Activated CD4-positive, alpha-beta T cell treated with anti-CD3 and anti-CD28 coated beads for 1 hour (primary cell): Measurements from ENCODE around the gene SRGAP1.
"Not testable (repeated sequence)": the region's sequence is repeated elsewhere in the genome, so short reads cannot be mapped to it uniquely, and the experiment has no call there.

Experiments used
- DNase-seq: peaks from one replicate; pipeline ENCODE4 v3.0.0-alpha.2; 2020

Gene SRGAP1

GRCh38 chr12:63874897-63875480 lies 30.5 kb downstream of the SRGAP1 start:
- DNase-seq, result no peak

- DNase-seq, result no peak
Measured at GRCh38 chr12:63875703-63876102, 31.2 kb downstream of the SRGAP1 start.

GRCh38 chr12:63876980-63877379 lies 32.5 kb downstream of the SRGAP1 start:
- DNase-seq, result no peak

- DNase-seq, result no peak
Measured at GRCh38 chr12:63877693-63878092, 33.2 kb downstream of the SRGAP1 start.

GRCh38 chr12:63880235-63880634 lies 35.7 kb downstream of the SRGAP1 start:
- not testable (repeated sequence) for DNase-seq

DNA sequence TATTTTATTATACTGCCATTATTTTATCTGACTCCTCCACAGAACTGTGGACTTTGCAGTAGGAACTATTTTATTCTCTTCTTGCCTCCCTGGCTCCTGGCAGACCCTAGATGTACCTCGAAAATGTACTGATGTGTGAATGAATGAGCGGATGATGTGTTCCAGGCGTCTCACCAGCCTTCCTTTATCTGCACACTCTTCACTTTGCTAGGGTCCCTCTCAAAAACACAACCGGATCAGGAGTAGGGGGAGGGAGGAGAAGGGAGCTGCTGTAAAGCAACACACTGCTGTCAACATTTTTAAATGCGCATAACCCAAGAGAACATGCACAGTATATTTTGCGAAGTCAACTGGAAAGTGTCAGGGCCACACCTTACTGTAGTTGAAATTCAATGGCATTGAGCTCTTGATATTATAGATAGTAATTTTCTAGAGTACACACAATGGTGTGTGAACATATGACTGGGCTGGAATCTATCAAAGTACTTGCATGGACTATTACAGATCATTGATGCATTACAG lies 36.3 kb downstream of the SRGAP1 start:
- no peak for DNase-seq

GRCh38 chr12:63882844-63883243 lies 38.3 kb downstream of the SRGAP1 start:
- no peak for DNase-seq

- no peak for DNase-seq
Measured at GRCh38 chr12:63885401-63885800, 40.9 kb downstream of the SRGAP1 start.

DNA sequence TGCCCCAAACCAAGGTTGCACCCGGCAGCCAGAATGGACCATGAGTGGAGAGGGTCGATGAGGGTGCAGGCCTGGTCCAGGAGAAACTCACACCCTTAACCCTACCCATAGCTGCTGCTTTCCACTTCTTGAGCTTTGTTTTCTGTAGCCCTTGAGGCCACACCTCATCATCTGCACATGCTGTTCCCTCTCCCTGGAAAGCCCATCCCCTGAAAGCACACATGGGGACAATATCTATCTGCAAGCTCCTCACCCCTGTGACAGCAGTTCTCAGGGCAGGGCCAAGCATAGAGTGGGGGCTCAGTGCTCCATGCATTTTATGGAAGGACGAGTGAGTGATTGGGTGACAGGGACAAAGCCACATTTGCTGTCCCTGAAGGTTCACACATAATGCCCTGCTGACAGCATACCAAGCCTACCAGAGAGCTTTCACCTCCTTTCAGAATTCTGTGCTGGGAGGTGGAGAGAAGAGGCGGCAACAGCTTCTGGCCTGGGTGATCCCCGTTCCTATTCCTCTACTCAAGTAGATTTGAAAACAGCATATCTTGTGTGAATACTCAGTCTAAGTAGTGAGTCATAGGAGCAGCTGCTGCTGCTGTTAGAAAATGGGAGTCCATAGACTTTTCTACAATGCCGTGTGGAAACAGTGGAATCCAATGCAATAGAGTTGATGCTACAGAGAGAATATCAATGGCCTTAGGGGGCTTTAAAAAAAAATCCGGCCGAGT lies 44.6 kb downstream of the SRGAP1 start:
- DNase-seq, result no peak

- DNase-seq, result no peak
Measured at GRCh38 chr12:63889721-63890509, 45.4 kb downstream of the SRGAP1 start.

- DNase-seq, result no peak
Measured at GRCh38 chr12:63893170-63893569, 48.7 kb downstream of the SRGAP1 start.

- no peak for DNase-seq
Measured at GRCh38 chr12:63894132-63894531, 49.6 kb downstream of the SRGAP1 start.

DNA sequence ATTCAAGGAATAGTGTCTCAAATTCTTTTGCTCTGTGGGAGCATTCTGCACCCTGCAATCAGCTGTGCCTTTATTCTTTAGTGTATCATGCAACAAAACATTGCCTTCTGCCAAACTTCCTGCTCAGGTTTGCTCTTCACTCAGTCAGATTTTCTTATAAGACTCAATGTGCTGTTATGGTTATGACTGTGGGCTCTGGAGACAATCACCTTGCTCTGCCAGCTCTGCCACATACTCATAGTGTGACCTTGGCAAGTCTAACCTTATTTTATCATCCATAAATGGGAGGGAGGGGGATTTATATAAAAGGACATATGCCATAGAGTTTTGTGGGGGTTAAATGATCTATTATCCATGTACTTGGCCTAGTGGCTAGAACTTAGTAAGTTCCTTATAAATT lies 51.3 kb downstream of the SRGAP1 start:
- DNase-seq, result no peak

GRCh38 chr12:63897931-63898330 lies 53.4 kb downstream of the SRGAP1 start:
- DNase-seq, result no peak

GRCh38 chr12:63898764-63899337 lies 54.4 kb downstream of the SRGAP1 start:
- no peak for DNase-seq

DNA sequence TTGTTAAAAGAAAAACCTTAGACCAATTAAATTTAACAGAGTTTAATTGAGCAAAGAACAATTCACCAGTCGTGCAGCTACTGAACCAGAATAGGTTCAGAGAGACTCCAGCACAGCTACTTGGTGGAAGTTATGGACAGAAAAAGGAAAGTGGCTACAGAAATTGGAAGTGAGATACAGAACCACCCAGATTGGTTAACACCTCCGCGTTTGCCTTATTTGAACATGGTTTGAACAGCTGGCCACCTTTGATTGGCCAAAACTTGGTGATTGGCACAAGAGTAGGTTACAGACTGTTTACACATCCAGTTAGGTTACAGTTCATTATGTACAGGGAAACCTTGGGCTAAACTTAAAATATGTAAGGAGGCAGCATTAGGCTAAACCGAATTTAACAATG lies 54.9 kb downstream of the SRGAP1 start:
- DNase-seq, result no peak

GRCh38 chr12:63900922-63901793 lies 56.7 kb downstream of the SRGAP1 start:
- DNase-seq, result no peak

DNA sequence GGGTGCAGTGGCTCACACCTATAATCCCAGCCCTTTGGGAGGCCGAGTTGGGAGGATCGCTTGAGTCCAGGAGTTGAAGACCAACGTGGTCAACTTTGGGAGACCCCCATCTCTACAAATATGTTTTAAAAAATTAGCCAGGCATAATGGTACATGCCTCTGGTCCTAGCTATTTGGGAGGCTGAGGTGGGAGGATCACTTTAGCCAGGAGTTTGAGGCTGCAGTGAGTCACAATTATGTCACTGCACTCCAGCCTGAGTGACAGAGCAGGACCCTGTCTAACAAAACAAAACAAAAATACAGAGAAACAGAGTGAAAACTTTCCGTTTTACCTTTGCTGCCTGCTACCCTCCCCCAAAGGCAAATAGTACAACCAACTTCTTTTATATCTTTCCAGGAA lies 60.2 kb downstream of the SRGAP1 start:
- DNase-seq, result no peak

DNA sequence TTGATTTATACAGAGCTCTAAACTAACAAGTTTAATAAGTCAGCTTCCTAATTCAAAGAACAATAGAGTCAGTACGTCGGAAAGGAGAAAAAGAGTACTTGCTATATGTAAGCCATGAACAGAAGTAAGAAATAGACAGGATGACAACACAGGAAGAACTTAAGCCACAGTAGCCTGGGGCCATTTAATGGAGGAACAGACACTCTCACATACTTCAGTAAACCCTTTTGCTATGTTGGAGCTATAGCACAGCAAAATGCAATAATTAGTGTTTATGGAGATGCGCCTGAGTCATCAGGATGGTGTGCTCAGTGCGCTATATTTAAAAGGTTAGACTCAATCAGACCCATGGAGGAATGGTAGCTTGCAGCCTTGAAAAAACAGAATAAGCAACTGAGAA lies 61.0 kb downstream of the SRGAP1 start:
- no peak for DNase-seq

- no peak for DNase-seq
Measured at GRCh38 chr12:63906876-63907275, 62.4 kb downstream of the SRGAP1 start.

GRCh38 chr12:63907561-63907960 lies 63.1 kb downstream of the SRGAP1 start:
- no peak for DNase-seq

DNA sequence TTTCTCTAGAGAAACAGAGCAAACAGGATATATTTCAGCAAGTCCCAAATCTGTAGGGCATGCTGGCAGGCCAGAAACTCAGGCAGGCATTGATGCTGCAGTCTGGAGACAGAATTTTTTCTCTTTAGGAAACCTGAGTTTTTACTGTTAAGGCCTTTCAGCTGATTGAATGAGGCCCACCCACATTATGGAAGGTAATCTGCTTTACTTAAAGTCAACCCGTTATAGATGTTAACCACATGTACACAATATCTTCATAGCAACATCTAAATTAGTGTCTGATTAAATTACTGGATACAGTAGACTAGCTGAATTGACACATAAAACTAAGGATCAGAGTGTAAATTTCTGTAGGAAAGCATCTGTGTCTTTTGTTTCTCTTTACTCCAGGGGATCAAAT lies 65.2 kb downstream of the SRGAP1 start:
- no peak for DNase-seq
